GM20431 (cell line): Measurements from ENCODE around the gene CD3E.
"Not testable (repeated sequence)": the region's sequence is repeated elsewhere in the genome, so short reads cannot be mapped to it uniquely, and the experiment has no call there.

Experiments used
- in situ Hi-C: fragments of 300-500 bp; cut with MseI, MboI; formaldehyde crosslinking; loops from one replicate; pipeline ENCODE4 v1.15.0; 2020; ENCODE audit warnings: low sequenced_read_pairs; ENCODE audit not compliant: unreplicated experiment

Gene CD3E

GRCh38 chr11:118287006-118287405, 17.5 kb upstream of the CD3E start:
- in situ Hi-C loops: loop anchor here (10.0 kb wide), 1 partner anchor 92 kb away; no protein-coding TSS in a partner anchor

GRCh38 chr11:118289401-118289800, 15.1 kb upstream of the CD3E start:
- in situ Hi-C loops: loop anchor here (10.0 kb wide), 1 partner anchor 95 kb away; no protein-coding TSS in a partner anchor

GRCh38 chr11:118290923-118291322, 13.6 kb upstream of the CD3E start:
- in situ Hi-C loops: loop anchor here (10.0 kb wide), 1 partner anchor 64 kb away; the partner anchor contains the start of gene UBE4A

- in situ Hi-C loops: loop anchor here (10.0 kb wide), 1 partner anchor 63 kb away; the partner anchor contains the start of gene UBE4A
Measured at GRCh38 chr11:118291477-118292135, 12.9 kb upstream of the CD3E start.

- in situ Hi-C loops: loop anchor here (10.0 kb wide), 1 partner anchor 61 kb away; the partner anchor contains the start of gene UBE4A
Measured at GRCh38 chr11:118294053-118294452, 10.5 kb upstream of the CD3E start.

- in situ Hi-C loops: loop anchor here (10.0 kb wide), 1 partner anchor 60 kb away; the partner anchor contains the start of gene UBE4A
Measured at GRCh38 chr11:118295199-118295598, 9.3 kb upstream of the CD3E start.

GRCh38 chr11:118295815-118296454, 8.6 kb upstream of the CD3E start:
- in situ Hi-C loops: loop anchor here (10.0 kb wide), 1 partner anchor 59 kb away; the partner anchor contains the start of gene UBE4A

GRCh38 chr11:118301600-118302195, 2.8 kb upstream of the CD3E start:
- in situ Hi-C loops: no loop called here

- in situ Hi-C loops: no loop called here
Measured at GRCh38 chr11:118304227-118304567, 333 bp upstream of the CD3E start.

GRCh38 chr11:118305726-118306125, 1.2 kb downstream of the CD3E start:
- in situ Hi-C loops: no loop called here

GRCh38 chr11:118306556-118306955, 2.0 kb downstream of the CD3E start:
- in situ Hi-C loops: no loop called here

GRCh38 chr11:118308995-118309528, 4.5 kb downstream of the CD3E start:
- in situ Hi-C loops: not testable (repeated sequence)

- in situ Hi-C loops: no loop called here
Measured at GRCh38 chr11:118310271-118310670, 5.7 kb downstream of the CD3E start.

- in situ Hi-C loops: no loop called here
Measured at GRCh38 chr11:118310781-118311485, 6.4 kb downstream of the CD3E start.

- in situ Hi-C loops: no loop called here
Measured at GRCh38 chr11:118311518-118311917, 7.0 kb downstream of the CD3E start.

GRCh38 chr11:118312328-118312727, 7.8 kb downstream of the CD3E start:
- in situ Hi-C loops: no loop called here

- in situ Hi-C loops: no loop called here
Measured at GRCh38 chr11:118313242-118313641, 8.7 kb downstream of the CD3E start.

- in situ Hi-C loops: no loop called here
Measured at GRCh38 chr11:118314988-118315411, 10.5 kb downstream of the CD3E start.

GRCh38 chr11:118318124-118318523, 13.6 kb downstream of the CD3E start:
- in situ Hi-C loops: no loop called here
